Liver (tissue), 3 donors: ENCODE measurements around the gene DOK3.

Source experiments
- CTCF ChIP-seq: fragments of 150-350 bp; IDR thresholded peaks from 2 replicates; pipeline ENCODE4 v1.5.1; 2017; ENCODE audit warnings: improper control_type of control experiment, low read depth, low read length; ENCODE audit not compliant: missing input control
- EGR1 ChIP-seq, 2 donors: IDR thresholded peaks; 2 replicates each; pipeline ENCODE4 v1.6.1; 2016 to 2018; ENCODE audit warnings: antibody characterized with exemption in 2 of 2, low read depth in 2 of 2
- FOXA1 ChIP-seq: IDR thresholded peaks from 2 replicates; pipeline ENCODE4 v1.6.1; 2016; ENCODE audit warnings: antibody characterized with exemption
- FOXA2 ChIP-seq: IDR thresholded peaks from 2 replicates; pipeline ENCODE4 v1.6.1; 2016; ENCODE audit warnings: antibody characterized with exemption
- GABPA ChIP-seq, 2 donors: IDR thresholded peaks in 1 of 2; conservative IDR thresholded peaks in 1 of 2; 2 replicates each; pipeline ENCODE4 v1.6.1; 2016; ENCODE audit warnings: antibody characterized with exemption in 2 of 2, mild to moderate bottlenecking in 1 of 2, moderate library complexity in 1 of 2
- JUND ChIP-seq, 2 donors: IDR thresholded peaks; 2 replicates each; pipeline ENCODE4 v1.6.1; 2016; ENCODE audit warnings: antibody characterized with exemption in 2 of 2
- MAX ChIP-seq: IDR thresholded peaks from 2 replicates; pipeline ENCODE4 v1.6.1; 2016; ENCODE audit warnings: antibody characterized with exemption
- NR2F2 ChIP-seq: IDR thresholded peaks from 2 replicates; pipeline ENCODE4 v1.6.1; 2016; ENCODE audit warnings: antibody characterized with exemption
- RAD21 ChIP-seq, 2 donors: IDR thresholded peaks; 2 replicates each; pipeline ENCODE4 v1.6.1; 2016; ENCODE audit warnings: antibody characterized with exemption in 2 of 2, mild to moderate bottlenecking in 2 of 2
- REST ChIP-seq: IDR thresholded peaks from 2 replicates; pipeline ENCODE4 v1.6.1; 2016; ENCODE audit warnings: antibody characterized with exemption, mild to moderate bottlenecking
- RXRA ChIP-seq, 2 donors: IDR thresholded peaks; 2 replicates each; pipeline ENCODE4 v1.6.1; 2017 to 2018; ENCODE audit warnings: antibody characterized with exemption in 2 of 2, mild to moderate bottlenecking in 1 of 2
- SP1 ChIP-seq: IDR thresholded peaks from 2 replicates; pipeline ENCODE4 v1.6.1; 2018; ENCODE audit warnings: antibody characterized with exemption, mild to moderate bottlenecking
- TAF1 ChIP-seq: conservative IDR thresholded peaks from 2 replicates; pipeline ENCODE4 v1.6.1; 2016; ENCODE audit warnings: antibody characterized with exemption, mild to moderate bottlenecking
- YY1 ChIP-seq: IDR thresholded peaks from 2 replicates; pipeline ENCODE4 v1.6.1; 2016; ENCODE audit warnings: antibody characterized with exemption, mild to moderate bottlenecking
- donor health status: healthy.
- donor health status: healthy.

- TF ChIP-seq CTCF: no peak
- TF ChIP-seq JUND (IDR thresholded peaks at IDR 0.05): no peak
- TF ChIP-seq REST: no peak
- no peak for TF ChIP-seq MAX
- no peak for TF ChIP-seq RAD21 (IDR thresholded peaks at IDR 0.05)
- no peak for TF ChIP-seq YY1
- no peak for TF ChIP-seq TAF1
- TF ChIP-seq GABPA (IDR thresholded peaks at IDR 0.05 in 1 of 2, conservative IDR thresholded peaks at IDR 0.05 in 1 of 2): no peak
- TF ChIP-seq SP1: no peak
- TF ChIP-seq NR2F2: no peak
- TF ChIP-seq RXRA (IDR thresholded peaks at IDR 0.05): no peak
- no peak for TF ChIP-seq FOXA1
- TF ChIP-seq FOXA2: no peak
- no peak for TF ChIP-seq EGR1 (IDR thresholded peaks at IDR 0.05; ENCODE audit: low read depth in 2 of 2)
Measured at GRCh38 chr5:177511181-177511580, 1.6 kb upstream of the DOK3 start.
